CD4-positive, alpha-beta T cell (primary cell): Measurements from ENCODE around the gene DBP. TPM values are rescaled to one million over a fixed set of nuclear protein-coding genes. Genes with fewer than 3 reads are reported as not detected.

Source experiments
- ATAC-seq: fragments of 200-7000 bp; cut with Tn5 transposase; one replicate; pipeline ENCODE4 v1.10.0; 2022; ENCODE audit warnings: mild to moderate bottlenecking; ENCODE audit not compliant: poor library complexity
- CTCF ChIA-PET: fragments of 350-600 bp; sonication (Branson Sonifier 250); formaldehyde crosslinking; loops from one replicate; lab custom pipeline; 2021; ENCODE audit warnings: antibody characterized with exemption, inconsistent platforms; lab: Charles Lee
- POLR2A ChIA-PET: fragments of 350-600 bp; sonication (Branson Sonifier 250); formaldehyde crosslinking; loops from one replicate; lab custom pipeline; 2021; ENCODE audit warnings: antibody characterized with exemption, inconsistent platforms; lab: Charles Lee
- DNase-seq, 14 experiments: peaks; one replicate each; pipeline ENCODE4 v3.0.0-alpha.2; 2013 to 2020; ENCODE audit warnings: mixed read lengths in 2 of 14
- H3K27ac ChIP-seq, 2 donors: one replicate each; pipeline versions ENCODE4 v1.5.1 to v1.7.0; 2013; ENCODE audit warnings: low read length in 2 of 2, low read depth in 1 of 2, mild to moderate bottlenecking in 1 of 2
- H3K27me3 ChIP-seq, 2 experiments: 1 replicate in 1 of 2; 2 replicates in 1 of 2; pipeline versions ENCODE4 v1.6.1 to v1.7.0; 2013; ENCODE audit warnings: low read length in 2 of 2, control low read depth in 1 of 2, mild to moderate bottlenecking in 1 of 2, moderate library complexity in 1 of 2; ENCODE audit not compliant: insufficient read depth in 2 of 2, control insufficient read depth in 1 of 2
- H3K36me3 ChIP-seq: one replicate; pipeline ENCODE4 v1.6.1; 2013; ENCODE audit warnings: low read length, control low read depth; ENCODE audit not compliant: insufficient read depth
- H3K4me1 ChIP-seq: one replicate; pipeline ENCODE4 v1.6.1; 2013; ENCODE audit warnings: low read length, control low read depth; ENCODE audit not compliant: insufficient read depth
- H3K4me3 ChIP-seq: one replicate; pipeline ENCODE4 v1.5.1; 2013; ENCODE audit warnings: mild to moderate bottlenecking, low read length, moderate library complexity
- H3K9me3 ChIP-seq, 2 experiments: 1 replicate in 1 of 2; 2 replicates in 1 of 2; pipeline versions ENCODE4 v1.6.1 to v1.7.0; 2013; ENCODE audit warnings: low read length in 2 of 2, mild to moderate bottlenecking in 2 of 2, control low read depth in 1 of 2, moderate library complexity in 1 of 2; ENCODE audit not compliant: control insufficient read depth in 1 of 2, insufficient read depth in 1 of 2
- H3K27ac Mint-ChIP-seq: one replicate; pipeline ENCODE4 v1.8.0; 2020; ENCODE audit warnings: mixed read lengths
- H3K27me3 Mint-ChIP-seq: one replicate; pipeline ENCODE4 v1.8.0; 2021; ENCODE audit warnings: mixed read lengths
- H3K36me3 Mint-ChIP-seq: one replicate; pipeline ENCODE4 v1.8.0; 2021; ENCODE audit warnings: low read depth, mixed read lengths
- H3K4me1 Mint-ChIP-seq: one replicate; pipeline ENCODE4 v1.8.0; 2021; ENCODE audit warnings: low read depth, mixed read lengths
- H3K4me3 Mint-ChIP-seq: one replicate; pipeline ENCODE4 v1.8.0; 2020; ENCODE audit warnings: mild to moderate bottlenecking, mixed read lengths
- H3K9me3 Mint-ChIP-seq: one replicate; pipeline ENCODE4 v1.8.0; 2020; ENCODE audit warnings: mixed read lengths
- intact Hi-C, 2 experiments: fragments of 100-400 bp; cut with DNase I in 1 of 2; cut with micrococcal nuclease in 1 of 2; formaldehyde crosslinking; loops; one replicate each; pipeline versions ENCODE4 v1.15.1 to v1.9.0; 2023 to 2025; cut with DNase I, micrococcal nuclease
- total RNA-seq, 174 experiments: library from RNA in 2 of 174; stranded (reverse) in 2 of 174; gene quantifications; one replicate each; pipeline ENCODE4 v1.2.3 and lab custom pipeline; 2021 to 2026
- TF ChIP-seq, protein P1 (sequence below): fragments of 200-600 bp; IDR thresholded peaks from one replicate; pipeline ENCODE4 v1.8.0; 2022; ENCODE audit warnings: antibody characterized with exemption, mild to moderate bottlenecking

Gene DBP
- total RNA-seq, 2 experiments from 2014 or later, result 48.3 to 55.6 TPM

DNA sequence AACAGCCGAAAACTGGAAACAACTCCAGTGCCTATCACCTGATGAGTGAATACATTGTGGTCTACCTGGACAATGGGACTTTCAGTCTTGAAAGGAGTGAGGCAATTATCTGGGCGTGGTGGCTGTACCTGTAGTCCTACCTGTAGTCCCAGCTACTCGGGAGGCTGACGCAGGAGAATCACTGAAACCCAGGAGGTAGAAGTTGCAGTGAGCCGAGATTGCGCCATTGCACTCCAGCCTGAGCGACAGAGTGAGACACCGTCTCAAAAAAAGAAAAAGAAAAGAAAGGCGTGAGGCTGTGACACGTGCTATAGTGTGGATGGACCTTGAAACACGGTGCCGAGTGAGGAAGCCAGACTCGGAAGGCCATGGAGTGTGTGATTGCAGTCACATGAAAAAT is 39.7 kb upstream of the DBP start:
- intact Hi-C loops, result loop anchor here in 1 of 2 experiments (5.0 kb wide), 2 partner anchors 35 to 40 kb away; partner anchors contain the start of gene DBP
- TF ChIP-seq, protein P1, sequence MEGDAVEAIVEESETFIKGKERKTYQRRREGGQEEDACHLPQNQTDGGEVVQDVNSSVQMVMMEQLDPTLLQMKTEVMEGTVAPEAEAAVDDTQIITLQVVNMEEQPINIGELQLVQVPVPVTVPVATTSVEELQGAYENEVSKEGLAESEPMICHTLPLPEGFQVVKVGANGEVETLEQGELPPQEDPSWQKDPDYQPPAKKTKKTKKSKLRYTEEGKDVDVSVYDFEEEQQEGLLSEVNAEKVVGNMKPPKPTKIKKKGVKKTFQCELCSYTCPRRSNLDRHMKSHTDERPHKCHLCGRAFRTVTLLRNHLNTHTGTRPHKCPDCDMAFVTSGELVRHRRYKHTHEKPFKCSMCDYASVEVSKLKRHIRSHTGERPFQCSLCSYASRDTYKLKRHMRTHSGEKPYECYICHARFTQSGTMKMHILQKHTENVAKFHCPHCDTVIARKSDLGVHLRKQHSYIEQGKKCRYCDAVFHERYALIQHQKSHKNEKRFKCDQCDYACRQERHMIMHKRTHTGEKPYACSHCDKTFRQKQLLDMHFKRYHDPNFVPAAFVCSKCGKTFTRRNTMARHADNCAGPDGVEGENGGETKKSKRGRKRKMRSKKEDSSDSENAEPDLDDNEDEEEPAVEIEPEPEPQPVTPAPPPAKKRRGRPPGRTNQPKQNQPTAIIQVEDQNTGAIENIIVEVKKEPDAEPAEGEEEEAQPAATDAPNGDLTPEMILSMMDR, result no peak
- Mint-ChIP-seq H3K27me3 (no peaks in the 10 kb centered on the region), H3K27ac (no peak overlapping the region), H3K4me3 (no peak overlapping the region), H3K9me3 (no peaks in the 10 kb centered on the region), H3K4me1 (peaks cover 7% of the 10 kb centered on the region), H3K36me3 (no peaks in the 10 kb centered on the region)
- ATAC-seq, result no peak
- Histone ChIP-seq H3K4me3 (no peak overlapping the region), H3K27me3 (no peaks in the 10 kb centered on the region), H3K36me3 (no peaks in the 10 kb centered on the region), H3K4me1 (peaks cover 9% of the 10 kb centered on the region), H3K27ac (no peak overlapping the region), H3K9me3 (no peaks in the 10 kb centered on the region)
- CTCF ChIA-PET, result interaction anchor here (1.5 kb wide), 1 partner anchor 31 kb away, joined by 3 read pairs; the partner anchor contains the start of gene CA11
- DNase-seq, result no peak
- POLR2A ChIA-PET, result interaction anchor here (2.7 kb wide), 1 partner anchor 58 kb away, joined by 8 read pairs; the partner anchor contains the start of genes RPL18 and SPHK2

DNA sequence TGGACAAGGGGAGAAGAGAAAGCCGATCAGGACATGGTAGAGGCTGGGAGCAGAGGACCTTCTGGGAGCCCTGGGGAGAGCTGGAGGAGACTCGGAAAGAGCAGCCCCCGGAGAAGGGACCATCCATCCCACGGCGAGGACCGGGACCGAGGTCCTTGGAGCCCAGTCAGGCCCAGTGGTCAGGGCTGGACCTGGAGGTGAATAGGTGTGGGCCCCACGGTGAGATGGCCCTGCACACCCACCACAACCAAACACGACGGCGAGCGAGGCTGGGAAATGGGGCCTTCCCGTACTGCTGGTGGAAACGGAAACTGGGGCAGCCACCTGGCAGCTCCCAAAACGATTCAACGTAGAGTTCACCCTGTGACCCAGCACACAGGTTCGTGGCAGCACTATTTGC is 39.3 kb upstream of the DBP start:
- H3K36me3 Mint-ChIP-seq, result no peaks in the 10 kb centered on the region
- no peaks in the 10 kb centered on the region for H3K27me3 ChIP-seq
- no peaks in the 10 kb centered on the region for H3K9me3 ChIP-seq
- no peak overlapping the region for H3K4me3 ChIP-seq
- H3K9me3 Mint-ChIP-seq, result no peaks in the 10 kb centered on the region
- TF ChIP-seq, protein P1, result no peak
- no peak overlapping the region for H3K4me3 Mint-ChIP-seq
- H3K27ac ChIP-seq, result no peak overlapping the region
- no peak overlapping the region for H3K27ac Mint-ChIP-seq
- ATAC-seq, result no peak
- peaks cover 9% of the 10 kb centered on the region for H3K4me1 ChIP-seq
- peaks cover 7% of the 10 kb centered on the region for H3K4me1 Mint-ChIP-seq
- ChIA-PET POLR2A (interaction anchor here (1.9 to 2.7 kb wide), 2 partner anchors 27 to 57 kb away, joined by 4 to 8 read pairs; partner anchors contain the start of genes RPL18 and SPHK2), CTCF (interaction anchor here (1.5 kb wide), 1 partner anchor 30 kb away, joined by 3 read pairs; the partner anchor contains the start of gene CA11)
- no peak for DNase-seq
- intact Hi-C loops, result loop anchor here in 1 of 2 experiments (5.0 kb wide), 2 partner anchors 36 to 39 kb away; partner anchors contain the start of gene DBP
- H3K27me3 Mint-ChIP-seq, result no peaks in the 10 kb centered on the region
- H3K36me3 ChIP-seq, result no peaks in the 10 kb centered on the region

DNA sequence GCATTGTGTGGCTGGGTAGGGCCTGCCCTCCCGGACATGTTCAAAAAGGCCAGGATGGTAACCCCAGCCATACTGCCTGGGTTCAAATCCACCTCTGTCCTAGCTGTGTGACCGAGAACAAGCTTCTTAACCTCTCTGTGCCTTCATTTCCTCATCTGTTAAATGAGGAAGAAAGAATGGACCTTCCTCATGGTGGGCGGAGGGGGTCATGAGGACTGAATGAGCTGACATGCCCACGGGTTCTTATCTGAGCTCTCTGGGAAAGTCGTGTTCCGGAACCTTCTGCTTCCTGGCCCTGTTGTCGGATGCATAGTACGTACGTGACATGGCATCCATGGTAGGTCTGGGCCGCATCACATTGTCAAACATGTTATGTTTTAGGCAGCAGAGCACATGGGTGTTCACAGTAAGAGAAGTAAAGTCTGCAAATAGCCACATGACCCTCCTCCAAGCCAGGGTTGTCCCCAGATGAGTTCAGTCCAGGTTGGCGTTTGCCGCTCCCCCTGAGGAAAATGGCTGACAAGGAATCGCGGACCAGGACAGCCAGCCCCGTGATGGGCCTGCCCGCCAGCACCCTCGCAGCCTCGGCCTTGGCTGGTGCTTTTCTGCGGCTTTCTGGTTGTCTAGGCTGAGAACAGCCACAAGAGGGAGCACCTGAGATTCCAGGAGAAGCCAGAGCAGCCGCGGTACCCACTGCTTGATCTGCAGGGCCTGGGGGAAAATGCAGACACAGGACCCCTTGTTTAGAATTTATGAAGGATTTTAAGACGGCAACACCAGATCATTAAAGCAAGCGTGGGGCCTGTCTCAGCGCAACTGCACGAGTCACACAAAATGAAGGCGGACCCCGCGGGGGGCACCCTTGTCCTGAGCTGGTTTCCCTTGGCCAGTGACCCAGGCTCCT is 38.0 kb upstream of the DBP start:
- DNase-seq, result peak; percentile 62 to 89 (median 68)
- POLR2A ChIA-PET, result interaction anchor here (0.6 to 2.7 kb wide), 4 partner anchors 26 to 63 kb away, joined by 3 to 8 read pairs (median 4); partner anchors contain the start of genes RPL18 and SPHK2

More for the DNA sequence above, 38.0 kb upstream of the DBP start:
- H3K9me3 ChIP-seq, result no peaks in the 10 kb centered on the region
- TF ChIP-seq, protein P1, result peak; percentile 84
- H3K27ac Mint-ChIP-seq, result no peak overlapping the region
- H3K27ac ChIP-seq, result no peak overlapping the region
- ATAC-seq, result peak; percentile 98
- no peaks in the 10 kb centered on the region for H3K27me3 ChIP-seq
- H3K4me3 Mint-ChIP-seq, result no peak overlapping the region
- H3K36me3 Mint-ChIP-seq, result no peaks in the 10 kb centered on the region
- H3K4me1 Mint-ChIP-seq, result peaks cover 7% of the 10 kb centered on the region
- CTCF ChIA-PET, result interaction anchor here (0.6 to 2.1 kb wide), 4 partner anchors 22 to 87 kb away, joined by 3 to 16 read pairs (median 4); partner anchors contain the start of gene CA11
- H3K4me3 ChIP-seq, result no peak overlapping the region
- no peaks in the 10 kb centered on the region for H3K9me3 Mint-ChIP-seq
- peaks cover 9% of the 10 kb centered on the region for H3K4me1 ChIP-seq
- H3K36me3 ChIP-seq, result no peaks in the 10 kb centered on the region
- intact Hi-C loops, result loop anchor here (1.0 to 5.0 kb wide), 3 partner anchors 29 to 38 kb away; partner anchors contain the start of genes CA11 (in 2 of the 2) and DBP (in 1 of the 2)
- H3K27me3 Mint-ChIP-seq, result no peaks in the 10 kb centered on the region
